ENCODE measurements around the gene BEGAIN.
A peak's percentile ranks its signal among the peaks of the same experiment; 100 is the strongest.

Gene BEGAIN

DNA sequence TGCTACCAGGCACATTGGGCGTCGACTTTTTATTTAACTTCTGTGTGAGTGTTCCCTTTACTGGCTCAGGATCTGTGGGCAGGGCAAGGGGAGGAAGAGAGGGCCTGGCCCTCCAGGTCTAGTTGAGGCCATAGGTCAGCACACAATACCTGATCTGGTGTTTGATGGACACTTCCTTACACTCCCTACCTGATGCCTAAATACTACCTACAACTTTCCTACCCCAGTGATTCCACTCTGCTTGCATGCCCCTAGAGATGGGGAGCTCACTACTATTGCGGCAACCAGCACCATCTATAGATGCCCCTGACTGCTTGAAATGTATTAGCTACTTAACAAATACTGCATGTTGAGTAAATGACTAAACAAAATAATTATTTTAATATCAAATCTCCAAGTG lies 20.8 kb upstream of the BEGAIN start:
- H3K18ac ChIP-seq (ENCODE audit: low read length), result peak overlapping the region; percentile 59
- H3K79me1 ChIP-seq (ENCODE audit: low read depth, low read length), result peaks cover 2% of the 10 kb centered on the region
- H3K27ac ChIP-seq (replicated peaks; ENCODE audit: low read length), result no peak overlapping the region
- H3K9me3 ChIP-seq (replicated peaks in 1 of 2; ENCODE audit: control insufficient read depth in 2 of 2, insufficient read depth in 1 of 2, low read depth in 1 of 2, low read length in 2 of 2), result no peaks in the 10 kb centered on the region
- H3K9ac ChIP-seq (ENCODE audit: low read depth, low read length, poor library complexity), result peak overlapping the region; percentile 50
- H4K91ac ChIP-seq (ENCODE audit: low read depth, low read length, poor library complexity), result no peak overlapping the region
- H3K4me2 ChIP-seq (ENCODE audit: insufficient read depth, low read length, poor library complexity, severe bottlenecking), result no peak overlapping the region
- no peak overlapping the region for H4K8ac ChIP-seq (ENCODE audit: low read depth, low read length)
- no peak overlapping the region for H2BK15ac ChIP-seq (ENCODE audit: low read length)
- no peak overlapping the region for H2AK5ac ChIP-seq (ENCODE audit: low read depth, low read length)
- no peak overlapping the region for H2BK12ac ChIP-seq (ENCODE audit: low read length)
- no peak overlapping the region for H3K23ac ChIP-seq (ENCODE audit: low read depth, low read length, poor library complexity)
- H3K14ac ChIP-seq (ENCODE audit: low read length), result peak overlapping the region; percentile 12
- no peak for DNase-seq (ENCODE audit: low spot score)
- no peak overlapping the region for H2BK120ac ChIP-seq (ENCODE audit: low read depth, low read length)
- H3K36me3 ChIP-seq (replicated peaks in 1 of 2; ENCODE audit: control insufficient read depth in 2 of 2, insufficient read depth in 2 of 2, low read length in 2 of 2), result no peaks in the 10 kb centered on the region
- H3K4me3 ChIP-seq (ENCODE audit: low read length in 2 of 2), result no peak overlapping the region
- H2AFZ ChIP-seq (ENCODE audit: low read length), result no peak overlapping the region
- H3K4ac ChIP-seq (ENCODE audit: low read length), result no peak overlapping the region
- WGBS, 2 donors (ENCODE audit: extremely low coverage in 2 of 2, insufficient read length in 2 of 2, insufficient replicate concordance in 1 of 2), result no CpG with 5 or more reads among the region's 3 CpGs
- H2BK5ac ChIP-seq (ENCODE audit: low read length), result no peak overlapping the region
- no peaks in the 10 kb centered on the region for H3K27me3 ChIP-seq (ENCODE audit: control insufficient read depth in 3 of 3, insufficient read depth in 3 of 3, low read depth in 1 of 3, low read length in 3 of 3)
- H3K4me1 ChIP-seq (ENCODE audit: control insufficient read depth in 2 of 2, insufficient read depth in 1 of 2, low read depth in 1 of 2, low read length in 2 of 2), result peaks cover 9 to 10% of the 10 kb centered on the region in 2 donors

DNA sequence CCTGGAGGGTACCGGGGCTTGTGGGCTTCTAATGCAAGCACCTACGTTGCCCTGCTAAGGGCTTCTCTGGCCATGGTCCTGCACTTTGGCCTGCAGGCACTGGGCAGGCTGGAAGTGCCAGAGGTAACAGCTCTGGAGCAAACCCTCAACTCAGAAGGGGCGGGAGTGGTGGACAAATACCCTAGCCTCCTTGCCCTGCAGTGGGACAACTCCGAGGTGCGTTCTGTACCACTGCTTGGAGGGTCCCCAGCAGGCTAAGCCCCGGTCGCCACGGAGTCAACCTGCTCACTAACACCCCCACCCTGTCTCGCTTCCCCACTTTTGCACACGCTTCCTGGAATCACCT lies 20.4 kb upstream of the BEGAIN start:
- H3K27ac ChIP-seq (replicated peaks; ENCODE audit: low read length), result no peak overlapping the region
- H3K18ac ChIP-seq (ENCODE audit: low read length), result peak overlapping the region; percentile 59
- no peak for DNase-seq (ENCODE audit: low spot score)
- H3K4ac ChIP-seq (ENCODE audit: low read length), result peak overlapping the region; percentile 72
- H3K79me1 ChIP-seq (ENCODE audit: low read depth, low read length), result peaks cover 2% of the 10 kb centered on the region
- peak overlapping the region; percentile 32 for H2BK5ac ChIP-seq (ENCODE audit: low read length)
- H2AFZ ChIP-seq (ENCODE audit: low read length), result no peak overlapping the region
- no peak overlapping the region for H3K4me2 ChIP-seq (ENCODE audit: insufficient read depth, low read length, poor library complexity, severe bottlenecking)
- H3K4me1 ChIP-seq (ENCODE audit: control insufficient read depth in 2 of 2, insufficient read depth in 1 of 2, low read depth in 1 of 2, low read length in 2 of 2), result peaks cover 9 to 10% of the 10 kb centered on the region in 2 donors
- H3K23ac ChIP-seq (ENCODE audit: low read depth, low read length, poor library complexity), result peak overlapping the region; percentile 26
- H3K27me3 ChIP-seq (ENCODE audit: control insufficient read depth in 3 of 3, insufficient read depth in 3 of 3, low read depth in 1 of 3, low read length in 3 of 3), result no peaks in the 10 kb centered on the region
- no peaks in the 10 kb centered on the region for H3K36me3 ChIP-seq (replicated peaks in 1 of 2; ENCODE audit: control insufficient read depth in 2 of 2, insufficient read depth in 2 of 2, low read length in 2 of 2)
- peak overlapping the region; percentile 88 for H2AK5ac ChIP-seq (ENCODE audit: low read depth, low read length)
- H3K9me3 ChIP-seq (replicated peaks in 1 of 2; ENCODE audit: control insufficient read depth in 2 of 2, insufficient read depth in 1 of 2, low read depth in 1 of 2, low read length in 2 of 2), result no peaks in the 10 kb centered on the region
- no peak overlapping the region for H3K4me3 ChIP-seq (ENCODE audit: low read length in 2 of 2)
- H4K8ac ChIP-seq (ENCODE audit: low read depth, low read length), result no peak overlapping the region
- H2BK12ac ChIP-seq (ENCODE audit: low read length), result no peak overlapping the region
- H2BK15ac ChIP-seq (ENCODE audit: low read length), result peak overlapping the region; percentile 77
- WGBS, 2 donors (ENCODE audit: extremely low coverage in 2 of 2, insufficient read length in 2 of 2, insufficient replicate concordance in 1 of 2), result no CpG with 5 or more reads among the region's 10 CpGs
- peak overlapping the region; percentile 50 for H3K9ac ChIP-seq (ENCODE audit: low read depth, low read length, poor library complexity)
- H2BK120ac ChIP-seq (ENCODE audit: low read depth, low read length), result peak overlapping the region; percentile 87
- no peak overlapping the region for H4K91ac ChIP-seq (ENCODE audit: low read depth, low read length, poor library complexity)
- H3K14ac ChIP-seq (ENCODE audit: low read length), result no peak overlapping the region

DNA sequence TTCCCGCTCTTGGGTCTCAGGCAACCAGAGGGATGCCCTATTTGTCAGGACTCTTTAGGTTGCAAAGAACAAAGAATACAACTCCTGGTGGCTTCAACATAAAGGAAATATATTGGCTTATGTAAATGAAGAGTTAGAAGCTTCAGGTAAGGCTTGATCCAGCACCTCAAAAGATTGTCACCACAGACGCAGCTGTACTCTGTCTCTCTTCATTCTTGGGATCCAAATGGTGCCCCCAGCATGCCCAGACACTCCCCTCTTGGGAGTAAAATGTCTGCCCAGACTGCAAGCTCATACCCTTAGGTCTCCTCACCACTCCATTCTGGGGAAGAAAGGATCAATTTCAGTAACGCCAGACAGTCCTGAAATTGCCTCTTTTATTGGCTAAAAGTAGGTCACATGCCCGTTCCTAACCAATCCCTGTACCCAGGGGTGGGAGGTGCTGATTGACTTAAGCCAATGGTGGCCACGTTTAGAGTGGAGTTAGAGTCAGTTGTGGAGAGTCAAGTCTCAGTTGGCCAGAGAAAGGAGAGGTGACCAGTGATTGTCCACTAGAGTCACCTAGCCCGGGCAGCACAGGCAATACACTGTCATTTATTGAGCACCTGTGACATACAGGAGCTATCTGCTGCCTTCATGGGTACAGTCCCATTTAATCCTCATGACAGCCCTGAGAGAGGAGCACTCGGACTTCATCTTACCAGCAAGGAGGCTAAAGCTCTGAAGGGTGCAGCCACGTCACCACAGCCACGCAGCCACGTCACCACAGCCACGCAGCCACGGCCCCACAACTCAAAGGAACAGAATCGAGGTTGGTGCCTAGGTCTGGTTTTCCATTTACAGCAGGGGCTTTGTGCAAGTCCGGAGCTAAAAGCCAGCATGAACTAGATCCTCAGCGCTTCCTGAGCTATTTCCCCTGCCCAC lies 19.7 kb upstream of the BEGAIN start:
- Histone ChIP-seq H2AK5ac (ENCODE audit: low read depth, low read length) (peak overlapping the region; percentile 88), H2BK15ac (ENCODE audit: low read length) (peak overlapping the region; percentile 77), H3K4me1 (ENCODE audit: control insufficient read depth in 2 of 2, insufficient read depth in 1 of 2, low read depth in 1 of 2, low read length in 2 of 2) (peaks cover 9 to 10% of the 10 kb centered on the region in 2 donors), H3K36me3 (replicated peaks in 1 of 2; ENCODE audit: control insufficient read depth in 2 of 2, insufficient read depth in 2 of 2, low read length in 2 of 2) (no peaks in the 10 kb centered on the region), H3K27me3 (ENCODE audit: control insufficient read depth in 3 of 3, insufficient read depth in 3 of 3, low read depth in 1 of 3, low read length in 3 of 3) (no peaks in the 10 kb centered on the region), H3K4ac (ENCODE audit: low read length) (no peak overlapping the region), H3K9ac (ENCODE audit: low read depth, low read length, poor library complexity) (no peak overlapping the region), H4K91ac (ENCODE audit: low read depth, low read length, poor library complexity) (no peak overlapping the region), H2BK120ac (ENCODE audit: low read depth, low read length) (peak overlapping the region; percentile 87), H3K23ac (ENCODE audit: low read depth, low read length, poor library complexity) (peak overlapping the region; percentile 26), H3K27ac (replicated peaks; ENCODE audit: low read length) (no peak overlapping the region), H3K14ac (ENCODE audit: low read length) (peak overlapping the region; percentile 25), H2BK12ac (ENCODE audit: low read length) (peak overlapping the region; percentile 59), H3K79me1 (ENCODE audit: low read depth, low read length) (peaks cover 2% of the 10 kb centered on the region), H2AFZ (ENCODE audit: low read length) (peak overlapping the region; percentile 76), H2BK5ac (ENCODE audit: low read length) (peak overlapping the region; percentile 32), H3K4me2 (ENCODE audit: insufficient read depth, low read length, poor library complexity, severe bottlenecking) (no peak overlapping the region), H3K9me3 (replicated peaks in 1 of 2; ENCODE audit: control insufficient read depth in 2 of 2, insufficient read depth in 1 of 2, low read depth in 1 of 2, low read length in 2 of 2) (no peaks in the 10 kb centered on the region), H3K18ac (ENCODE audit: low read length) (peak overlapping the region; percentile 59), H4K8ac (ENCODE audit: low read depth, low read length) (no peak overlapping the region), H3K4me3 (ENCODE audit: low read length in 2 of 2) (no peak overlapping the region)
- no peak for DNase-seq (ENCODE audit: low spot score)
- no CpG with 5 or more reads among the region's 15 CpGs for WGBS, 2 donors (ENCODE audit: extremely low coverage in 2 of 2, insufficient read length in 2 of 2, insufficient replicate concordance in 1 of 2)

Data from neuronal stem cell (in vitro differentiated cells).